ENCODE results near the gene RNF2. TPM values are rescaled to one million over a fixed set of nuclear protein-coding genes. Genes with fewer than 3 reads are reported as not detected.

The RNF2 gene
- total RNA-seq, 1 experiment from 2014 or later, result 75.3 TPM

- no peak overlapping the region for H3K9ac ChIP-seq (ENCODE audit: extremely low read depth, insufficient read length, low read length)
- Mint-ChIP-seq H3K9me3 (peaks cover 12 to 17% of the 10 kb centered on the region in 2 experiments), H3K4me1 (no peaks in the 10 kb centered on the region), H3K4me3 (no peak overlapping the region), H3K36me3 (ENCODE audit: insufficient read depth in 1 of 3, low read depth in 3 of 3) (peaks cover 3 to 13% (median 10%) of the 10 kb centered on the region in 3 experiments; a peak in 5 of 7 replicates), H3K27me3 (ENCODE audit: low read depth) (no peaks in the 10 kb centered on the region), H3K27ac (no peak overlapping the region)
- H4K91ac ChIP-seq (ENCODE audit: insufficient read length, low read depth, low read length), result no peak overlapping the region
- H3K14ac ChIP-seq (ENCODE audit: insufficient read depth, low read length), result no peak overlapping the region
- no peaks in the 10 kb centered on the region for H3K27me3 ChIP-seq (ENCODE audit: insufficient read depth, low read length)
- no peaks in the 10 kb centered on the region for H3K4me1 ChIP-seq (ENCODE audit: insufficient read depth, low read length)
- H3K56ac ChIP-seq (ENCODE audit: insufficient read length, low read depth, low read length), result no peak overlapping the region
- no peak overlapping the region for H3K23ac ChIP-seq (ENCODE audit: insufficient read length, low read depth, low read length)
- H3T11ph ChIP-seq (ENCODE audit: low read length), result no peak overlapping the region
- H4K8ac ChIP-seq (replicated peaks; ENCODE audit: insufficient read length, low read depth, low read length), result no peak overlapping the region
- no peak overlapping the region for H2BK5ac ChIP-seq (ENCODE audit: insufficient read length, low read length)
- H3K4ac ChIP-seq (ENCODE audit: low read depth, low read length), result no peak overlapping the region
- H2BK120ac ChIP-seq (ENCODE audit: low read depth, low read length, poor library complexity, severe bottlenecking), result no peak overlapping the region
- no peak overlapping the region for H2BK15ac ChIP-seq (ENCODE audit: low read depth, low read length)
- H2BK12ac ChIP-seq (ENCODE audit: insufficient read length, low read depth, low read length), result no peak overlapping the region
- no peak overlapping the region for H2AK5ac ChIP-seq (ENCODE audit: insufficient read length, low read length)
- no peak overlapping the region for H3K4me2 ChIP-seq (ENCODE audit: insufficient read depth, insufficient read length, low read length)
- no peaks in the 10 kb centered on the region for H4K20me1 ChIP-seq (ENCODE audit: control insufficient read depth, insufficient read depth, insufficient read length)
- no peaks in the 10 kb centered on the region for H3K23me2 ChIP-seq (ENCODE audit: insufficient read length, low read depth, low read length, poor library complexity, severe bottlenecking)
- H2BK20ac ChIP-seq (ENCODE audit: low read depth, low read length, poor library complexity, severe bottlenecking), result no peak overlapping the region
- no peak overlapping the region for H3K27ac ChIP-seq (ENCODE audit: insufficient read length, low read depth, low read length)
- H3K9me3 ChIP-seq (ENCODE audit: control insufficient read depth, low read depth, low read length), result no peaks in the 10 kb centered on the region
- no peaks in the 10 kb centered on the region for H3K79me1 ChIP-seq (ENCODE audit: insufficient read depth, low read depth, low read length, poor library complexity, severe bottlenecking)
- no peak for DNase-seq
- no peak overlapping the region for H2AFZ ChIP-seq (ENCODE audit: low read length)
- no peaks in the 10 kb centered on the region for H3K79me2 ChIP-seq (ENCODE audit: insufficient read depth, low read length)
- H3K18ac ChIP-seq (ENCODE audit: insufficient read length, low read depth, low read length), result no peak overlapping the region
- no peak overlapping the region for H4K5ac ChIP-seq (ENCODE audit: insufficient read length, low read depth, low read length)
- no peak for TF ChIP-seq CTCF (conservative IDR thresholded peaks at IDR 0.05)
Measured at GRCh38 chr1:185111873-185112272, 66.5 kb downstream of the RNF2 start.
